CD4-positive, alpha-beta T cell treated with Interleukin-4 for 4 hours (primary cell): Measurements from ENCODE around the gene CERS4.
"Not testable (repeated sequence)": the region's sequence is repeated elsewhere in the genome, so short reads cannot be mapped to it uniquely, and the experiment has no call there.

Experiments
- DNase-seq: peaks from one replicate; pipeline ENCODE4 v3.0.0-alpha.2; 2020

Gene CERS4

DNA sequence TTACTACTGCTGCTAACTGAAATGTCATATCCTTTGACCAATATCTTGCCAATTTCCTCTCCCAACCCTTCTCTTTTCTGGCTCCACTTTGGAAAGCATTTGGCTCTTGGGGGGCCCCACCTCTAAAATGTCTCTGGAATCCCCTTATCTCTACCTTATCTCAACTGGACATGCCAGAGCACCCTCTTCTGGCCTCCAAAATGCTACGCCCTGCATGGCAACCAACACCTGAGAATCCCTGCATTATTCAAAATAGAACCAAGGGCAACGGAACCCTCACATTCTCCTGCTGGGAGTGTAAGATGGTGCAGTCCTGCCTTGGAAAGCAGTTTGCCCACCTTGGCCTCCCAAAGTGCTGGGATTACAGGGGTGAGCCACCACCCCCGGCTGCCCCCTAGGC lies 35.3 kb downstream of the CERS4 start:
- DNase-seq, result no peak

DNA sequence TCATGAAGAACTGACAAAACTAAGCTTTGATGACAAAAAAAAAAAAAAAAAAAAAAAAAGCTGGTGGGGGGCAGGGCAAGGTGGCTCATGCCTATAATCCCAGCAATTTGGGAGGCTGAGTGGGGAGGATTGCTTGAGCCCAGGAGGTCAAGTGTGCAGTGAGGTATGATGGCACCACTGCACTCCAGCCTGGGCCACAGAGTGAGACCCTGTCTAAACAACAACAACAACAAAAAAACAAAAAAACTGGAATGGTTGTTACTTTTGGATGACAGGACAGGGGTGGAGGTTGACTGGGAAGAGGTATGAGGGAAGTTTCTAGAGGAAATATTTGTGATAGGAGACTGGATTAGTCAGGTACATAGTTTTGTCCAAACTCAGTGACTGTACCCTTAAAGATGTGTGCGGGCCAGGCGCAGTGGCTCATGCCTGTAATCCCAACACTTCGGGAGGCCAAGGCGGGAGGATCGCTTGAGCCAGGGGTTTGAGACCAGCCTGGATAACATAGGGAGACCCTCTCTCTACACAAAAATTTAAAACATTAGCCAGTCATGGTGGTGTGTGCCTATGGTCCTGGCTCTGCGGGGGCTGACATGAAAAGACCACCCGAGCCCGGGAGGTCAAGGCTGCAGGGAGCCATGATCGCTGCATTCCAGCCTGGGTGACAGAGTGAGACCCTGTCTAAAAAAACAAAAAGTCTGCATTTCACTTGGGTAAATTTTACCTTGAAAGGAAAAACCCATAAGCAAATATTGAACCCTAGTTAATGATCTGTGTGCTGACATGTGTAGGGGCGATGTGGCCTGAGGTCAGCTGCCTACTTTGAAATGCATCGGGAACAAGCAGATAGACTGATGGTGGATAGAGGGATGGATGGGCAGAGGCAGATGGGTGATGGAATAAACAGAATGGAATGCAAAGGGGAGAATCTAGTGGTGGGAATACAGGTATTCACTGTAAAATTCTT lies 37.0 kb downstream of the CERS4 start:
- DNase-seq, result no peak

- DNase-seq, result not testable (repeated sequence)
Observed at GRCh38 chr19:8247129-8247890, 38.1 kb downstream of the CERS4 start.

DNA sequence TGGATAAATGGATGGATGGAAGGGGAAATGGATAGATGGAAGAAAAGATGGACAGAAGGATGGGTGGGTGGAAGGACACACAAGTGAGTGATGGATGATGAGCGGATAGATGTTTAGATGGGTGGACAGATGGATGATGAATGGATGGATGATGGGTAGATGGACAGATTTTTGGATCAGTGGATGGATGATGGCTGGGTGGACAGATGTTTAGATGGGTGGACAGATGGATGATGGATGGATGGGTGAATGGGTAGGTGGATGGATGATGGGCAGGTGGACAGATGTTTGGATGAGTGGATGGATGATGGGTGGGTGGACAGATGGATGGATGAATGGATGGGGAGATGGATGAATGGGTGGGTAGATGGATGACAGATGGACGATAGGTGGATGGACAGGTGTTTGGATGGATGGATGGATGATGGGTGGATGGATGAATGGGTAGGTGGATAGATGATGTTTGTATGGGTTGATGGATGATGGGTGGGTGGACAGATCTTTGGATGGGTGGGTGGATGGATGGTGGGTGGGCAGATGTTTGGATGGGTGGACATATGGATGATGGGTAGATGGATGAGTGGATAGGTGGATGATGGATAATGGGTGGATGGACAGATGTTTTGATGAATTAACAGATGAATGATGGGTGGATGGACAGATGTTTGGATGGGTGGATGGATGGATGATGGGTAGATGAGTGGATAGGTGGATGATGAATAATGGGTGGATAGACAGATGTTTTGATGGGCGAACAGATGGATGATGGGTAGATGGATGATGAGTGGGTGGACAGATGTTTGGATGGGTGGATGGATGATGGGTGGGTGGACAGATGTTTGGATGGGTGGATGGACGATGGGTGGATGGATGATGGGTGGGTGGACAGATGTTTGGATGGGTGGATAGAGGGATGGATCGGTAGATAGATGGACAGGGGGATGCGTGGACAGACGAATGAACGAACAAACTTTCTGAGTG lies 39.5 kb downstream of the CERS4 start:
- DNase-seq, result no peak

DNA sequence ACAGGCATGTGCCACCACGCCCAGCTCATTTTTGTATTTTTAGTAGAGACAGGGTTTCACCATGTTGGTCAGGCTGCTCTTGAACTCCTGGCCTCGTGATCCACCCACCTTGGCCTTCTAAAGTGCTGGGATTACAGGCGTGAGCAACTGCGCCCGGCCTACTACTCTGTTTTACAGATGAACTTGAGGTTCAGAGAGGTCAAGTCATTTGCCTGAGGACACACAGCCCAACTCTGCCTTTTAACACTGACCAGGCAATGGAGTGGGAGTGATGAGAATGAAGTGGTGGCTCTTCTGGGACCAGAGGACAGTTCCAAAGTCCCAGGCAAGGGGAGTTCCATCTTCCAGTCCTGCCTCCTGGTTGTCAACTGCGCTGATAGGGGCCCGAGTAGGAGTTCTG lies 41.4 kb downstream of the CERS4 start:
- DNase-seq, result no peak

GRCh38 chr19:8251025-8251472 lies 41.9 kb downstream of the CERS4 start:
- no peak for DNase-seq

- peak; percentile 74 for DNase-seq
Observed at GRCh38 chr19:8252922-8253589, 43.9 kb downstream of the CERS4 start.

DNA sequence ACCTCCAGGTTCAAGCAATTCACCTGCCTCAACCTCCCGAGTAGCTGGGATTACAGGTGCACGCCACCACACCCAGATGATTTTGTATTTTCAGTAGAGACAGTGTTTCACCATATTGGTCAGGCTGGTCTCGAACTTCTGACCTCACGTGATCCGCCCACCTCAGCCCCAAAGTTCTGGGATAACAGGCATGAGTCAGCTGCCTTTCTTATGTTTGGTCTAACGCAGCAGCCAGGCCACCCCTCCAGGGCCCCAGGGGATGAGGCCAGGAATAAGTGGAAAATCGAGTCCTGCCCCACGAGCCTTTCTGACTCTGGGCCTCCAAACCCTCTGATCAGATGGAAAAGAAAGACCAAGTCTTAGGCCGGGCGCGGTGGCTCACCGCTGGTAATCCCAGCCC lies 44.5 kb downstream of the CERS4 start:
- no peak for DNase-seq

- no peak for DNase-seq
Observed at GRCh38 chr19:8254286-8255001, 45.3 kb downstream of the CERS4 start.

DNA sequence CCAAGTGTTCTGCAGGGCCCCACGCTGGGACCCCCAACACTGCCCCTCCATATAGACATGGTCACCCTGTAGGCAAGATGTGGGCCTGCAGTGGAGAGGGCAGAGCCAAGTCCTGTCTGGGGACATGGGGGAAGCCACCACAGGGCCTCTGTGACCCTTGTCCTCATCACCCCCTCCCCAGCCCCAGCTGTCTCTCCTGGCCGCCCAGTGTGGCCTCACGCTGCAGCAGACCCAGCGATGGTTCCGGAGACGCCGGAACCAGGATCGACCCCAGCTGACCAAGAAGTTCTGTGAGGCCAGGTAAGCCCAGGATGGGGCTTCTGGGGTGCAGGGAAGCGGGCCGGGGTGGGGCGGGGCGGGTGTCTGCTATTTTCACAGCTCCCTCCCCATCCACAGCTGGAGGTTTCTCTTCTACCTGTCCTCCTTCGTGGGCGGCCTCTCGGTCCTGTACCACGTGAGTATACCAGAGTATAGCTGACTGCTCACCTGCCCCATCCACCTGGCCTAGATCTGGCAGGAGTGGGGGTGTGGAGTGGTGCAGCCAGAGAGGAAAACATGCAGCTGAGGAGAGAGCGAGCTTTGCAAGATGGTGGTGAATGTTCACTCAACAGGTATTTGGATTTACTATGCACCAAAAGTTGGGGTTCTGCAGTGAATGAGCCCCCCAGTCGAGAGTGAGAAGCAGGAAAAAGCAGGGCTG lies 46.4 kb downstream of the CERS4 start:
- no peak for DNase-seq

- no peak for DNase-seq
Observed at GRCh38 chr19:8256276-8257051, 47.3 kb downstream of the CERS4 start.

DNA sequence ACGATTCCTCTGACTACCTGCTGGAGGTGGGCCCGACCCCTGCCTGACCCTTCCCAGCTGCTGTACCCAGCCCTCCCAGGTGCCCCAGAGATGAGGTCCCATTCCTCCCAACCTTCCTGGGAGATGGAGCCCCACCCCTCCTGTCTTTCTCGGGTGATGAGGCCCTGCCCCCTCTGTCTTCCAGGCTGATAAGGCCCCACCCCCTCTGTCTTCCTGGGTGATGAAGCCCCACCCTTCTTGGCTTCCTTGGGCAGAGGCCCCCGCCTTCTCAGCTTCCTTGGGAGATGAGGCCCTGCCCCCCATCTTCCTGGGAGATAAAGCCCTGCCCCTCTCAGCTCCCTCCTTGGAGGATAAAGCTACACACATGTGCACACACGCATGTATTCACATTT lies 47.9 kb downstream of the CERS4 start:
- no peak for DNase-seq

DNA sequence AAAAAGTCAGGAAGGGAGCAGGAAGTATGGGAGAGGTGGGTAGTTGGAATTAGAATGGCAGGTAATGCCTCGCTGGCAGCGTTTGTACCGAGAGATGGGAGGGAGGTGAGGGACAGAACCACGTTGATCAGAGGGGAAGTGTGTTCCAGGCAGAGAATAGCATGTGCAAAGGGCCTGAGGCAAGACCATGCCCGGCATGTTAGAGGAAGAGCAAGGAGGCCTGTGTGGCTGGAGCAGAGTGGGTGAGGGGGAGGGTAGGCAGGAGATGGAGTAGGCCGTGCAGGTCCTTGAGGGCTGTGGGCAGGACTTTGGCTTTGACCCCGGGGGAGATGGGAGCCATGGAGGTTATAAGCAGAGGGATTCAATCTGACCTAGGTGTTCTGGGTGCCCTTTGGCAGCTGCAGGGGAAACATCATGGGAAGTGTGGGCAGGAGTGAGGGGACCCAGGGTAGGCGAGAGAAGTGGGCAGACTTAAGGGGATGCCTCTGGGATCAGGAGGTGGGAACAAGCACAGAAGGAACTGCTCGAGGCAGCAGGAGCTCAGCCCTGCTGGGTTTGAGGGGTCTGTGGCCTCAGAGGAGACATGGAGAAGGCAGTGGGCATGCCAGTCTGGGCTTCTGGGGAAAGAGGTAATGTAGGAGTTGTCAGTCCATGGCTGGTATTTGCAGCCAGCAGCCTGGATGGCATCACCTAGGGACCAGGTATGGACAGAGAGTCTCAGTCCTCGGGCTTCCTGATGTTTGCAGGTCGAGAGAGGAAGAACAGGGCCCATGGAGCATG lies 50.2 kb downstream of the CERS4 start:
- DNase-seq, result no peak

- no peak for DNase-seq
Observed at GRCh38 chr19:8259922-8260247, 50.7 kb downstream of the CERS4 start.

GRCh38 chr19:8261347-8261746 lies 52.2 kb downstream of the CERS4 start:
- no peak for DNase-seq

- no peak for DNase-seq
Observed at GRCh38 chr19:8261881-8262280, 52.7 kb downstream of the CERS4 start.

- no peak for DNase-seq
Observed at GRCh38 chr19:8262431-8262830, 53.3 kb downstream of the CERS4 start.

DNA sequence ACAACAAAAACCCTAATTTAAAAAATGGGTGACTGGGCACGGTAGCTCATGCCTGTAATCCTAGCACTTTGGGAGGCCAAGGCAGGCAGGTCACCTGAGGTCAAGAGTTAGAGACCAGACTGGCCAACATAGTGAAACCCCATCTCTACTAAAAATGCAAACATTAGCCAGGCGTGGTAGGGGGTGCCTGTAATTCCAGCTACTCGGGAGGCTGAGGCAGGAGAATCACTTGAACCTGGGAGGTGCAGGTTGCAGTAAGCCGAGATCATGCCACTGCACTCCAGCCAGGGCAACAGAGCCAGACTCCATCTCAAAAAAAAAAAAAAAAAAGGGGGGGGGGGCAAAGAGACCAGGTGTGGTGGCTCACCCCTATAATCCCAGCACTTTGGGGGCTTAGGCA lies 55.1 kb downstream of the CERS4 start:
- DNase-seq, result not testable (repeated sequence)

GRCh38 chr19:8265872-8266271 lies 56.7 kb downstream of the CERS4 start:
- DNase-seq, result no peak
